Transverse colon (tissue), 4 donors: Measurements from ENCODE around the gene TNS3. TPM values are rescaled to one million over a fixed set of nuclear protein-coding genes. Genes with fewer than 3 reads are reported as not detected.

Source experiments
- DNase-seq: peaks from one replicate; pipeline ENCODE4 v3.0.0-alpha.2; 2019
- H3K27ac ChIP-seq, 4 donors: fragments of 200-600 bp; sonication (generic); 2 replicates each; pipeline ENCODE4 v1.5.1; 2016 to 2018; ENCODE audit warnings: inconsistent platforms in 4 of 4
- H3K27me3 ChIP-seq: fragments of 200-600 bp; sonication (generic); 2 replicates; pipeline ENCODE4 v1.5.1; 2017; ENCODE audit warnings: inconsistent platforms
- H3K36me3 ChIP-seq, 4 donors: fragments of 200-600 bp; sonication (generic); 2 replicates each; pipeline ENCODE4 v1.5.1; 2017 to 2019; ENCODE audit warnings: inconsistent platforms in 4 of 4
- H3K4me1 ChIP-seq, 4 donors: fragments of 200-600 bp; sonication (generic); 2 replicates each; pipeline ENCODE4 v1.5.1; 2017 to 2020; ENCODE audit warnings: inconsistent platforms in 4 of 4
- H3K4me3 ChIP-seq, 4 donors: fragments of 200-600 bp; sonication (generic); 1 replicate in 1 of 4; 2 replicates in 3 of 4; pipeline versions ENCODE4 v1.5.1 to v1.6.1; 2017 to 2019; ENCODE audit warnings: inconsistent platforms in 4 of 4
- H3K9me3 ChIP-seq, 2 donors: fragments of 200-600 bp; sonication (generic); 2 replicates each; pipeline ENCODE4 v1.5.1; 2017 to 2019; ENCODE audit warnings: inconsistent platforms in 2 of 2
- POLR2A ChIP-seq: fragments of 450-650 bp; IDR thresholded peaks from one replicate; pipeline ENCODE4 v1.6.1; 2016; ENCODE audit warnings: antibody characterized with exemption, mild to moderate bottlenecking, moderate library complexity
- POLR2AphosphoS5 ChIP-seq, 3 donors: sonication (generic); formaldehyde crosslinking; IDR thresholded peaks; one replicate each; pipeline ENCODE4 v1.6.1; 2016; ENCODE audit warnings: antibody characterized with exemption in 3 of 3
- WGBS, 2 donors: methylation state at CpG; one replicate each; pipeline ENCODE4 v1.1.5; 2018; ENCODE audit warnings: low coverage in 1 of 2; 5-methylcytosine and 5-hydroxymethylcytosine counted together
- in situ Hi-C, 4 donors: fragments of 200-750 bp; cut with MboI; loops; one replicate each; pipeline versions ENCODE4 v1.15.0 to v1.15.1; 2017; ENCODE audit warnings: low sequenced_read_pairs in 3 of 4, low pct_ligation_motif_present in 1 of 4, low pct_unique_long_range_greater_than_20kb in 1 of 4
- intact Hi-C: fragments of 100-400 bp; cut with DNase I; formaldehyde crosslinking; loops from one replicate; pipeline ENCODE4 v1.15.1; 2023; ENCODE audit warnings: low total_unique reads
- total RNA-seq, 4 donors: library from RNA; depleted of rRNA; stranded (reverse); fragments of >200 nt; gene quantifications; one replicate each; pipeline ENCODE4 v1.1.0, GENCODE V29; 2016

The TNS3 gene
- total RNA-seq, 4 donors from 2014 or later: 58.5 to 104 (median 72.7) TPM

DNA sequence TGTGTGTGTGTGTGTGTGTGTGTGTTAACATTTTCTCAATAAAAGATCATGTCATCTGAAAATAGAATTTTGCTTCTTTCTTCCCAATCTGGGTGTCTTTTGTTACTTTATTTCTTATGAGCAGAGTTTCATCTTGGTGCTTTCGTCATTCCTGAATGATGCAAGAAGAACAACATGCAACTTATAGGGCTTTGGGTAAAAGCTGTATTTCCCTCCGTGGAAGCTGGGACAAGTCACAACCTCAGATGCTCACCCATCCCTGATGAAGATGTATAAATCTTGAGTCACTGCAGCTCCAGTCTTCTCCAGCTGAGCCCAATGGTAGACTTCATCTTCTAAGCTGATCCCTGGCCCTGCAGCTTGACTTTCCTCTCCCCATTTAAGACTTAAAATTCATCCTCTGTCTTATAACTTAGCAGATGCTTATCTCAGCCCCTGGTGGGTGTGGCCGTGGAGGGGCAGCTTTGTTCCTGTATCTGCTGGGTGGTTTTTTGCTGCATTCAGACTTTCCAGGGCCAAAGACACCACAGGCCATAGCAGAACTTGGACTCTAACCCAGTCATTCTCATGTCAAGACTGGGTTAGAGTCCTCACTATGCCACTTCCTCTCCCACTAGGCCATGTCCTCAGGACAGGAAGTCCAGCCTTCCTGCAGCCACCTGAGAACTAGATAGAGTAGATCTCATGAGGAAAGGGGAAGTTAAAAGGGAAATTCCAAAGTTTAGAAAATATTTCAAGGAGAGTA, 356.4 kb downstream of the TNS3 start:
- in situ Hi-C loops (no loop called here), intact Hi-C loops (no loop called here)
- H3K9me3 ChIP-seq: no peaks in the 10 kb centered on the region
- no peak overlapping the region for H3K4me3 ChIP-seq
- no peaks in the 10 kb centered on the region for H3K36me3 ChIP-seq
- peaks cover 0 to 15% (median 4%) of the 10 kb centered on the region in 4 donors for H3K4me1 ChIP-seq
- TF ChIP-seq POLR2AphosphoS5 (IDR thresholded peaks at IDR 0.05): no peak
- TF ChIP-seq POLR2A: no peak
- no peaks in the 10 kb centered on the region for H3K27me3 ChIP-seq
- DNase-seq: no peak
- 83 to 88% methylated on average over 2 to 3 of the region's 3 CpGs for WGBS, 2 donors
- no peak overlapping the region for H3K27ac ChIP-seq
